ENCODE data around the gene CFAP221.
A peak's percentile ranks its signal among the peaks of the same experiment; 100 is the strongest.

Gene CFAP221

GRCh38 chr2:119700866-119701265 lies 156.6 kb downstream of the CFAP221 start:
- Histone ChIP-seq H3K36me3 (ENCODE audit: control insufficient read depth, insufficient read depth, low read length) (no peaks in the 10 kb centered on the region), H3K9ac (ENCODE audit: low read depth, low read length) (peak overlapping the region; percentile 19; the same call in 1 of the 2 replicates), H3K27me3 (ENCODE audit: control insufficient read depth, insufficient read depth, low read length) (no peaks in the 10 kb centered on the region), H3K4me3 (ENCODE audit: low read depth, low read length) (peak overlapping the region; percentile 35; the same call in 1 of the 2 replicates), H3K27ac (ENCODE audit: low read depth, low read length) (peak overlapping the region; percentile 97), H3K9me3 (ENCODE audit: control insufficient read depth, insufficient read depth, low read length) (no peaks in the 10 kb centered on the region), H3K4me1 (ENCODE audit: control insufficient read depth, insufficient read depth, low read length) (peaks cover 45% of the 10 kb centered on the region)

GRCh38 chr2:119701352-119701751 lies 157.1 kb downstream of the CFAP221 start:
- peak overlapping the region; percentile 35; the same call in 1 of the 2 replicates for H3K4me3 ChIP-seq (ENCODE audit: low read depth, low read length)

DNA sequence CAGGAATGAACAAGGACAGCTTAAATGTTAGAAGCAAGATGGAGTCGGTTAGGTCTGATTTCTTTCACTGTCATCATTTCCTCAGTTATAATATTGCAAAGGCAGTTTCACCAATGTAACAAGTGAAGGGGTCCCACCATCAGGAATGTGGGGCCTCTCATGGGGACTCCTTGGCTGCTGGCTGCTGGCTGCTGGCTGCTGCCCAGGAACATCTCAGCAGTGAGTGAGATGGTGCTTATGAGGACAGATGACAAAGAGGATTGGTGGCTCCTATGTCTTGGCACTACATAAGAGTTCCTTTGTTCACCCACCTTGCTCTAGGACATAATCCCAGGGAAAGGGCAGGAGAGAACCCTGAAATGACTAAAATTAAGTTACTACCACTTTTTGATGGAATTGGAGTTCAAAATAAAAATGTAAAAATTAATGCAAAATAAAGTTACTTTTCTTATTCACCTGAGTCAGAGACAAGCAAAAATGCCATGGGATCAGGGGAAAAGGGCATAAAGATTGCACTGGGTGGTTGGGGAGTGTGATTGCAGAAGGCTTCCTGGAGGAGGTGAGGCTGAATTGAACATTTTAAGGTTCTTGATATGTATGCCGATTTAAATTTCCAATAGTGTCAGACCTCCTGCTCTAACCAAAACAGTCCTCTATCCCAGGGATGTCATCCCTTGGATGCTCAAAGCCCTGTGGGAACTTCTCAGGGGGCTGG lies 158.1 kb downstream of the CFAP221 start:
- Histone ChIP-seq H3K4me1 (ENCODE audit: control insufficient read depth, insufficient read depth, low read length) (peaks cover 45% of the 10 kb centered on the region), H3K9me3 (ENCODE audit: control insufficient read depth, insufficient read depth, low read length) (no peaks in the 10 kb centered on the region), H3K27me3 (ENCODE audit: control insufficient read depth, insufficient read depth, low read length) (no peaks in the 10 kb centered on the region), H3K4me3 (ENCODE audit: low read depth, low read length) (no peak overlapping the region), H3K27ac (ENCODE audit: low read depth, low read length) (peak overlapping the region; percentile 97), H3K36me3 (ENCODE audit: control insufficient read depth, insufficient read depth, low read length) (no peaks in the 10 kb centered on the region), H3K9ac (ENCODE audit: low read depth, low read length) (no peak overlapping the region)

More at GRCh38 chr2:119701352-119701751, 157.1 kb downstream of the CFAP221 start:
- H3K9ac ChIP-seq (ENCODE audit: low read depth, low read length), result peak overlapping the region; percentile 19; the same call in 1 of the 2 replicates
- H3K9me3 ChIP-seq (ENCODE audit: control insufficient read depth, insufficient read depth, low read length), result no peaks in the 10 kb centered on the region
- H3K27me3 ChIP-seq (ENCODE audit: control insufficient read depth, insufficient read depth, low read length), result no peaks in the 10 kb centered on the region
- H3K36me3 ChIP-seq (ENCODE audit: control insufficient read depth, insufficient read depth, low read length), result no peaks in the 10 kb centered on the region
- peak overlapping the region; percentile 97 for H3K27ac ChIP-seq (ENCODE audit: low read depth, low read length)
- peaks cover 45% of the 10 kb centered on the region for H3K4me1 ChIP-seq (ENCODE audit: control insufficient read depth, insufficient read depth, low read length)

- Histone ChIP-seq H3K27ac (ENCODE audit: low read depth, low read length) (no peak overlapping the region), H3K9me3 (ENCODE audit: control insufficient read depth, insufficient read depth, low read length) (no peaks in the 10 kb centered on the region), H3K4me1 (ENCODE audit: control insufficient read depth, insufficient read depth, low read length) (peaks cover 45% of the 10 kb centered on the region), H3K36me3 (ENCODE audit: control insufficient read depth, insufficient read depth, low read length) (no peaks in the 10 kb centered on the region), H3K9ac (ENCODE audit: low read depth, low read length) (no peak overlapping the region), H3K4me3 (ENCODE audit: low read depth, low read length) (no peak overlapping the region), H3K27me3 (ENCODE audit: control insufficient read depth, insufficient read depth, low read length) (no peaks in the 10 kb centered on the region)
These were observed 158.7 kb downstream of the CFAP221 start for GRCh38 chr2:119702918-119703401.

DNA sequence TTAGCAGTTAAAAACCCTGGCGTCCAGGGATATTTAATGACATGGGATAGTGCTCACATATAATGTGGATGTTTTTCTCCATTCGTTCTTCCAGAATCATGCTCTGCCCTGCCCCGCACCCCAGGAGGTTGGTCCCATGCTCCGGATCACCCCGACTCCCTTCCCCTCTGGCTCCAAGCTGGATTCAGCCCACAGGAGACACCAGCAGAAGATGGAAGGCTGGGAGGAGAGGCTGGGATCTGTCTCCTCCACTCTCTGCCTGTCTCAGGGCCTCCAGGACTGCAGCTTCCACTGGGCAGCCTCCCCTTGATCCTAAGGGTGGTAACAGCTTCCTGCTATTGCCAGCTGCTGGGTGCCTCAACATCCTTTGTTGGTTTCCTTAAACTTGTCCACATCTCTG lies 159.3 kb downstream of the CFAP221 start:
- H3K36me3 ChIP-seq (ENCODE audit: control insufficient read depth, insufficient read depth, low read length), result no peaks in the 10 kb centered on the region

DNA sequence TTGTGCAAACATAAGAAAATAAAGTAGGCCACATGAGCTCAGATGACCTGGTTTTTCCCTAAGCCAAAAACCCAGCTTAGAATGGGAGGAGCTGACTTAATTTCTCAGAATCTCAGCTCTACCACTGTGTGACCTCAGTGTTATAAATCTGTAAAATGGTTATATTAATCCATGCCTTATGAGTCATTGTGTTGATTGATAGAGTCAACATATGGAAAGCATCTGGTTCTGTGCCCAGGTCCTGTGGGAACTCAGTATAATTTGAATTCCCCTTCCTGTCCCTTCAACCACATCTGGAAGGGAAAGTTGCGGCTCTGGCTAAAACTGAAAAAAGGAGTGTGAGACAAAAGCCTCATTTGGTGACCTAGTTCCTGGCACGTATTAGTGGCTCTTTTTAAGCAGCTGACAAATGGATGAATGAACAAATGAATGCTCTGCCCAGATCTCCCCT lies 160.4 kb downstream of the CFAP221 start:
- Histone ChIP-seq H3K27ac (ENCODE audit: low read depth, low read length) (no peak overlapping the region), H3K9me3 (ENCODE audit: control insufficient read depth, insufficient read depth, low read length) (no peaks in the 10 kb centered on the region), H3K36me3 (ENCODE audit: control insufficient read depth, insufficient read depth, low read length) (no peaks in the 10 kb centered on the region), H3K4me3 (ENCODE audit: low read depth, low read length) (no peak overlapping the region), H3K27me3 (ENCODE audit: control insufficient read depth, insufficient read depth, low read length) (no peaks in the 10 kb centered on the region), H3K4me1 (ENCODE audit: control insufficient read depth, insufficient read depth, low read length) (peaks cover 30% of the 10 kb centered on the region), H3K9ac (ENCODE audit: low read depth, low read length) (no peak overlapping the region)

More for the DNA sequence above, 159.3 kb downstream of the CFAP221 start:
- Histone ChIP-seq H3K27me3 (ENCODE audit: control insufficient read depth, insufficient read depth, low read length) (no peaks in the 10 kb centered on the region), H3K4me3 (ENCODE audit: low read depth, low read length) (no peak overlapping the region), H3K27ac (ENCODE audit: low read depth, low read length) (no peak overlapping the region), H3K9me3 (ENCODE audit: control insufficient read depth, insufficient read depth, low read length) (no peaks in the 10 kb centered on the region), H3K4me1 (ENCODE audit: control insufficient read depth, insufficient read depth, low read length) (peaks cover 40% of the 10 kb centered on the region), H3K9ac (ENCODE audit: low read depth, low read length) (no peak overlapping the region)

DNA sequence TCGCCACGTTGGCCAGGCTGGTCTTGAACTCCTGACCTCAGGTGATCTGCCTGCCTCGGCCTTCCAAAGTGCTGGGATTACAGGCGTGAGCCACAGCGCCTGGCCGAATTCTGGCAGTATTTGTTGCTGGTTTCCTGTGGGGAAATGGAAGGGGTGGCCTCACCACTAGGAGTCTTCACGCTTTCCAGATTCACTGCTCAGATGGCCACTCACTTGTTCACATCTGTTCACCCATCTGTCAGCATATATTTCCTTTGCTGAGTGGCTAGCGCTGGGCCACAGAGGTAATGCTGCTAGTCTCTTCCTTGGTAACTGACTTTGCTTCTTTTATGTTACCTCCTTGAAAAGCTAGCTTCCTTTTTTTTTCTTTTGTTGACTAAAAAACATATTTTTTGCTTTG lies 162.0 kb downstream of the CFAP221 start:
- H3K9me3 ChIP-seq (ENCODE audit: control insufficient read depth, insufficient read depth, low read length), result no peaks in the 10 kb centered on the region
- H3K9ac ChIP-seq (ENCODE audit: low read depth, low read length), result no peak overlapping the region
- H3K27ac ChIP-seq (ENCODE audit: low read depth, low read length), result no peak overlapping the region
- H3K4me3 ChIP-seq (ENCODE audit: low read depth, low read length), result no peak overlapping the region
- no peaks in the 10 kb centered on the region for H3K36me3 ChIP-seq (ENCODE audit: control insufficient read depth, insufficient read depth, low read length)
- peaks cover 15% of the 10 kb centered on the region for H3K4me1 ChIP-seq (ENCODE audit: control insufficient read depth, insufficient read depth, low read length)
- H3K27me3 ChIP-seq (ENCODE audit: control insufficient read depth, insufficient read depth, low read length), result no peaks in the 10 kb centered on the region
